HEK293 (cell line): ENCODE data around the gene DDX23.

Experiments used
- CTCF ChIA-PET: fragments of 350-600 bp; formaldehyde crosslinking; extraction: SDS; loops from one replicate; lab custom pipeline; 2021; ENCODE audit warnings: antibody characterized with exemption; lab: Yijun Ruan, JAX
- POLR2A ChIA-PET: fragments of 300-600 bp; formaldehyde crosslinking; extraction: SDS; loops from one replicate; lab custom pipeline; 2020; ENCODE audit warnings: antibody characterized with exemption, inconsistent platforms; lab: Yijun Ruan, JAX
- H3K27ac ChIP-seq: fragments of 200-500 bp; sonication (Bioruptor generic); 2 replicates; pipeline ENCODE4 v1.5.1; 2014; ENCODE audit warnings: low read depth, low read length, control low read depth, inconsistent platforms; ENCODE audit errors: extremely low read depth
- H3K36me3 ChIP-seq, 2 experiments: fragments of 200-500 bp in 1 of 2; sonication (Bioruptor generic) in 1 of 2; 1 replicate in 1 of 2; 2 replicates in 1 of 2; pipeline ENCODE4 v1.5.1; 2014 to 2017; ENCODE audit warnings: inconsistent platforms in 2 of 2, low read length in 2 of 2; ENCODE audit not compliant: control insufficient read depth in 2 of 2, insufficient read depth in 1 of 2
- H3K4me1 ChIP-seq: fragments of 200-500 bp; sonication (Bioruptor generic); 2 replicates; pipeline ENCODE4 v1.5.1; 2014; ENCODE audit warnings: mild to moderate bottlenecking, low read length, inconsistent platforms; ENCODE audit not compliant: control insufficient read depth, insufficient read depth
- H3K4me3 ChIP-seq: 2 replicates; pipeline ENCODE4 v1.5.1; 2011; ENCODE audit warnings: low read depth, mild to moderate bottlenecking, control low read depth, low read length, moderate library complexity
- H3K9me3 ChIP-seq: fragments of 200-500 bp; sonication (Bioruptor generic); 2 replicates; pipeline ENCODE4 v1.5.1; 2014; ENCODE audit warnings: low read depth, low read length, inconsistent platforms; ENCODE audit not compliant: control insufficient read depth, insufficient read depth
- KLF7 ChIP-seq: fragments of 450-650 bp; formaldehyde crosslinking; IDR thresholded peaks from 2 replicates; pipeline ENCODE4 v1.5.1; 2016; ENCODE audit warnings: missing biosample characterization, missing genetic modification characterization, borderline replicate concordance
- PRDM1 ChIP-seq: fragments of 450-650 bp; formaldehyde crosslinking; IDR thresholded peaks from 2 replicates; pipeline ENCODE4; 2016; ENCODE audit warnings: missing biosample characterization, missing genetic modification characterization
- SALL2 ChIP-seq: fragments of 450-650 bp; formaldehyde crosslinking; IDR thresholded peaks from 2 replicates; pipeline ENCODE4 v1.5.0; 2017; ENCODE audit warnings: missing biosample characterization, mild to moderate bottlenecking, missing genetic modification characterization, borderline replicate concordance
- ZBTB10 ChIP-seq: fragments of 450-650 bp; formaldehyde crosslinking; IDR thresholded peaks from 2 replicates; pipeline ENCODE4 v1.5.1; 2016; ENCODE audit warnings: missing biosample characterization, missing genetic modification characterization
- ZFHX2 ChIP-seq: fragments of 450-650 bp; formaldehyde crosslinking; conservative IDR thresholded peaks from 2 replicates; pipeline ENCODE4 v1.5.1; 2016; ENCODE audit warnings: missing biosample characterization, missing genetic modification characterization
- ZNF16 ChIP-seq: fragments of 450-650 bp; formaldehyde crosslinking; IDR thresholded peaks from 2 replicates; pipeline ENCODE4 v1.5.1; 2016; ENCODE audit warnings: low read depth, missing biosample characterization, missing genetic modification characterization
- ZNF214 ChIP-seq: fragments of 450-650 bp; formaldehyde crosslinking; IDR thresholded peaks from 2 replicates; pipeline ENCODE4 v1.5.1; 2017; ENCODE audit warnings: missing biosample characterization, mild to moderate bottlenecking, missing genetic modification characterization, borderline replicate concordance
- ZNF449 ChIP-seq: fragments of 450-650 bp; formaldehyde crosslinking; IDR thresholded peaks from 2 replicates; pipeline ENCODE4 v1.5.1; 2017; ENCODE audit warnings: missing biosample characterization, mild to moderate bottlenecking, missing genetic modification characterization, moderate library complexity
- ZNF580 ChIP-seq: fragments of 450-650 bp; formaldehyde crosslinking; IDR thresholded peaks from 2 replicates; pipeline ENCODE4 v1.5.1; 2016; ENCODE audit warnings: missing biosample characterization, missing genetic modification characterization
- ZSCAN30 ChIP-seq: fragments of 450-650 bp; IDR thresholded peaks from 2 replicates; pipeline ENCODE4 v1.5.1; 2018; ENCODE audit warnings: missing biosample characterization, mild to moderate bottlenecking, missing genetic modification characterization, moderate library complexity
- TF ChIP-seq, protein P1 (sequence below): fragments of 450-650 bp; formaldehyde crosslinking; IDR thresholded peaks from 2 replicates; pipeline ENCODE4 v1.5.1; 2016; ENCODE audit warnings: missing biosample characterization, missing genetic modification characterization, borderline replicate concordance
- TF ChIP-seq, protein P2 (sequence below): fragments of 450-650 bp; formaldehyde crosslinking; IDR thresholded peaks from 2 replicates; pipeline ENCODE4 v1.5.1; 2016; ENCODE audit warnings: missing biosample characterization, missing genetic modification characterization, borderline replicate concordance
- TF ChIP-seq, protein P3 (sequence below): fragments of 450-650 bp; formaldehyde crosslinking; IDR thresholded peaks from 2 replicates; pipeline ENCODE4 v1.5.1; 2017; ENCODE audit warnings: missing biosample characterization, missing genetic modification characterization
- TF ChIP-seq, protein P4 (sequence below): fragments of 450-650 bp; formaldehyde crosslinking; IDR thresholded peaks from 2 replicates; pipeline ENCODE4; 2016; ENCODE audit warnings: missing biosample characterization, missing genetic modification characterization
- TF ChIP-seq, protein P5 (sequence below): fragments of 450-650 bp; formaldehyde crosslinking; IDR thresholded peaks from 2 replicates; pipeline ENCODE4 v1.5.1; 2017; ENCODE audit warnings: missing biosample characterization, missing genetic modification characterization

The DDX23 gene

GRCh38 chr12:48851883-48852733 lies at the start of gene DDX23:
Gene DDX23 (minus strand): TSS chr12:48852163. CDS start chr12:48845782, 6,381 bp downstream.
- peaks cover 13 to 21% of the 10 kb centered on the region in 2 experiments; a peak in 2 of 3 replicates for H3K36me3 ChIP-seq
- peak within 1 kb of the TSS; percentile 79 for H3K27ac ChIP-seq
- peak within 1 kb of the TSS; percentile 96 for H3K4me3 ChIP-seq
- ChIA-PET CTCF (interaction anchor here (0.6 to 11.8 kb wide), 37 partner anchors 10 to 267 kb away, joined by 3 to 301 read pairs (median 8); partner anchors contain the start of genes FKBP11, RND1, WNT1 and WNT10B), POLR2A (interaction anchor here (0.6 to 3.3 kb wide), 24 partner anchors 9 to 470 kb away, joined by 3 to 48 read pairs (median 5); partner anchors contain the start of genes ADCY6, ARF3, KANSL2 and RND1)
- no peaks in the 10 kb centered on the region for H3K9me3 ChIP-seq
- peaks cover 4% of the 10 kb centered on the region for H3K4me1 ChIP-seq
- TF ChIP-seq, protein P1, sequence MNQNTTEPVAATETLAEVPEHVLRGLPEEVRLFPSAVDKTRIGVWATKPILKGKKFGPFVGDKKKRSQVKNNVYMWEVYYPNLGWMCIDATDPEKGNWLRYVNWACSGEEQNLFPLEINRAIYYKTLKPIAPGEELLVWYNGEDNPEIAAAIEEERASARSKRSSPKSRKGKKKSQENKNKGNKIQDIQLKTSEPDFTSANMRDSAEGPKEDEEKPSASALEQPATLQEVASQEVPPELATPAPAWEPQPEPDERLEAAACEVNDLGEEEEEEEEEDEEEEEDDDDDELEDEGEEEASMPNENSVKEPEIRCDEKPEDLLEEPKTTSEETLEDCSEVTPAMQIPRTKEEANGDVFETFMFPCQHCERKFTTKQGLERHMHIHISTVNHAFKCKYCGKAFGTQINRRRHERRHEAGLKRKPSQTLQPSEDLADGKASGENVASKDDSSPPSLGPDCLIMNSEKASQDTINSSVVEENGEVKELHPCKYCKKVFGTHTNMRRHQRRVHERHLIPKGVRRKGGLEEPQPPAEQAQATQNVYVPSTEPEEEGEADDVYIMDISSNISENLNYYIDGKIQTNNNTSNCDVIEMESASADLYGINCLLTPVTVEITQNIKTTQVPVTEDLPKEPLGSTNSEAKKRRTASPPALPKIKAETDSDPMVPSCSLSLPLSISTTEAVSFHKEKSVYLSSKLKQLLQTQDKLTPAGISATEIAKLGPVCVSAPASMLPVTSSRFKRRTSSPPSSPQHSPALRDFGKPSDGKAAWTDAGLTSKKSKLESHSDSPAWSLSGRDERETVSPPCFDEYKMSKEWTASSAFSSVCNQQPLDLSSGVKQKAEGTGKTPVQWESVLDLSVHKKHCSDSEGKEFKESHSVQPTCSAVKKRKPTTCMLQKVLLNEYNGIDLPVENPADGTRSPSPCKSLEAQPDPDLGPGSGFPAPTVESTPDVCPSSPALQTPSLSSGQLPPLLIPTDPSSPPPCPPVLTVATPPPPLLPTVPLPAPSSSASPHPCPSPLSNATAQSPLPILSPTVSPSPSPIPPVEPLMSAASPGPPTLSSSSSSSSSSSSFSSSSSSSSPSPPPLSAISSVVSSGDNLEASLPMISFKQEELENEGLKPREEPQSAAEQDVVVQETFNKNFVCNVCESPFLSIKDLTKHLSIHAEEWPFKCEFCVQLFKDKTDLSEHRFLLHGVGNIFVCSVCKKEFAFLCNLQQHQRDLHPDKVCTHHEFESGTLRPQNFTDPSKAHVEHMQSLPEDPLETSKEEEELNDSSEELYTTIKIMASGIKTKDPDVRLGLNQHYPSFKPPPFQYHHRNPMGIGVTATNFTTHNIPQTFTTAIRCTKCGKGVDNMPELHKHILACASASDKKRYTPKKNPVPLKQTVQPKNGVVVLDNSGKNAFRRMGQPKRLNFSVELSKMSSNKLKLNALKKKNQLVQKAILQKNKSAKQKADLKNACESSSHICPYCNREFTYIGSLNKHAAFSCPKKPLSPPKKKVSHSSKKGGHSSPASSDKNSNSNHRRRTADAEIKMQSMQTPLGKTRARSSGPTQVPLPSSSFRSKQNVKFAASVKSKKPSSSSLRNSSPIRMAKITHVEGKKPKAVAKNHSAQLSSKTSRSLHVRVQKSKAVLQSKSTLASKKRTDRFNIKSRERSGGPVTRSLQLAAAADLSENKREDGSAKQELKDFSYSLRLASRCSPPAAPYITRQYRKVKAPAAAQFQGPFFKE (tag by site-specific recombination): no peak
- TF ChIP-seq KLF7 (tag by site-specific recombination) (peak; percentile 40; the same call in 1 of the 2 replicates), ZNF214 (no peak), ZFHX2 (tag by site-specific recombination) (peak; percentile 49), ZSCAN30 (tag by site-specific recombination) (peak; percentile 36; the same call in 1 of the 2 replicates), ZNF16 (tag by site-specific recombination) (no peak), ZNF449 (tag by site-specific recombination) (peak; percentile 59), ZNF580 (tag by site-specific recombination) (peak; percentile 70; the same call in 1 of the 2 replicates), ZBTB10 (tag by site-specific recombination) (peak; percentile 89), PRDM1 (tag by site-specific recombination) (no peak), SALL2 (tag by site-specific recombination) (no peak)
- TF ChIP-seq, protein P2, sequence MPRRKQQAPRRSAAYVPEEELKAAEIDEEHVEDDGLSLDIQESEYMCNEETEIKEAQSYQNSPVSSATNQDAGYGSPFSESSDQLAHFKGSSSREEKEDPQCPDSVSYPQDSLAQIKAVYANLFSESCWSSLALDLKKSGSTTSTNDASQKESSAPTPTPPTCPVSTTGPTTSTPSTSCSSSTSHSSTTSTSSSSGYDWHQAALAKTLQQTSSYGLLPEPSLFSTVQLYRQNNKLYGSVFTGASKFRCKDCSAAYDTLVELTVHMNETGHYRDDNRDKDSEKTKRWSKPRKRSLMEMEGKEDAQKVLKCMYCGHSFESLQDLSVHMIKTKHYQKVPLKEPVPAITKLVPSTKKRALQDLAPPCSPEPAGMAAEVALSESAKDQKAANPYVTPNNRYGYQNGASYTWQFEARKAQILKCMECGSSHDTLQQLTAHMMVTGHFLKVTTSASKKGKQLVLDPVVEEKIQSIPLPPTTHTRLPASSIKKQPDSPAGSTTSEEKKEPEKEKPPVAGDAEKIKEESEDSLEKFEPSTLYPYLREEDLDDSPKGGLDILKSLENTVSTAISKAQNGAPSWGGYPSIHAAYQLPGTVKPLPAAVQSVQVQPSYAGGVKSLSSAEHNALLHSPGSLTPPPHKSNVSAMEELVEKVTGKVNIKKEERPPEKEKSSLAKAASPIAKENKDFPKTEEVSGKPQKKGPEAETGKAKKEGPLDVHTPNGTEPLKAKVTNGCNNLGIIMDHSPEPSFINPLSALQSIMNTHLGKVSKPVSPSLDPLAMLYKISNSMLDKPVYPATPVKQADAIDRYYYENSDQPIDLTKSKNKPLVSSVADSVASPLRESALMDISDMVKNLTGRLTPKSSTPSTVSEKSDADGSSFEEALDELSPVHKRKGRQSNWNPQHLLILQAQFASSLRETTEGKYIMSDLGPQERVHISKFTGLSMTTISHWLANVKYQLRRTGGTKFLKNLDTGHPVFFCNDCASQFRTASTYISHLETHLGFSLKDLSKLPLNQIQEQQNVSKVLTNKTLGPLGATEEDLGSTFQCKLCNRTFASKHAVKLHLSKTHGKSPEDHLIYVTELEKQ: no peak
- TF ChIP-seq, protein P3, sequence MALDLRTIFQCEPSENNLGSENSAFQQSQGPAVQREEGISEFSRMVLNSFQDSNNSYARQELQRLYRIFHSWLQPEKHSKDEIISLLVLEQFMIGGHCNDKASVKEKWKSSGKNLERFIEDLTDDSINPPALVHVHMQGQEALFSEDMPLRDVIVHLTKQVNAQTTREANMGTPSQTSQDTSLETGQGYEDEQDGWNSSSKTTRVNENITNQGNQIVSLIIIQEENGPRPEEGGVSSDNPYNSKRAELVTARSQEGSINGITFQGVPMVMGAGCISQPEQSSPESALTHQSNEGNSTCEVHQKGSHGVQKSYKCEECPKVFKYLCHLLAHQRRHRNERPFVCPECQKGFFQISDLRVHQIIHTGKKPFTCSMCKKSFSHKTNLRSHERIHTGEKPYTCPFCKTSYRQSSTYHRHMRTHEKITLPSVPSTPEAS: no peak
- TF ChIP-seq, protein P4, sequence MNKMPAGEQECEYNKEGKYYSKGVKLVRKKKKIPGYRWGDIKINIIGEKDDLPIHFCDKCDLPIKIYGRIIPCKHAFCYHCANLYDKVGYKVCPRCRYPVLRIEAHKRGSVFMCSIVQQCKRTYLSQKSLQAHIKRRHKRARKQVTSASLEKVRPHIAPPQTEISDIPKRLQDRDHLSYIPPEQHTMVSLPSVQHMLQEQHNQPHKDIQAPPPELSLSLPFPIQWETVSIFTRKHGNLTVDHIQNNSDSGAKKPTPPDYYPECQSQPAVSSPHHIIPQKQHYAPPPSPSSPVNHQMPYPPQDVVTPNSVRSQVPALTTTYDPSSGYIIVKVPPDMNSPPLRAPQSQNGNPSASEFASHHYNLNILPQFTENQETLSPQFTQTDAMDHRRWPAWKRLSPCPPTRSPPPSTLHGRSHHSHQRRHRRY (tag by site-specific recombination): no peak
- TF ChIP-seq, protein P5, sequence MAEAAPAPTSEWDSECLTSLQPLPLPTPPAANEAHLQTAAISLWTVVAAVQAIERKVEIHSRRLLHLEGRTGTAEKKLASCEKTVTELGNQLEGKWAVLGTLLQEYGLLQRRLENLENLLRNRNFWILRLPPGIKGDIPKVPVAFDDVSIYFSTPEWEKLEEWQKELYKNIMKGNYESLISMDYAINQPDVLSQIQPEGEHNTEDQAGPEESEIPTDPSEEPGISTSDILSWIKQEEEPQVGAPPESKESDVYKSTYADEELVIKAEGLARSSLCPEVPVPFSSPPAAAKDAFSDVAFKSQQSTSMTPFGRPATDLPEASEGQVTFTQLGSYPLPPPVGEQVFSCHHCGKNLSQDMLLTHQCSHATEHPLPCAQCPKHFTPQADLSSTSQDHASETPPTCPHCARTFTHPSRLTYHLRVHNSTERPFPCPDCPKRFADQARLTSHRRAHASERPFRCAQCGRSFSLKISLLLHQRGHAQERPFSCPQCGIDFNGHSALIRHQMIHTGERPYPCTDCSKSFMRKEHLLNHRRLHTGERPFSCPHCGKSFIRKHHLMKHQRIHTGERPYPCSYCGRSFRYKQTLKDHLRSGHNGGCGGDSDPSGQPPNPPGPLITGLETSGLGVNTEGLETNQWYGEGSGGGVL (tag by site-specific recombination): no peak; the same call in 1 of the 2 replicates
